GM12878 (cell line): ENCODE results near the gene RBMS3. TPM values are rescaled to one million over a fixed set of nuclear protein-coding genes. Genes with fewer than 3 reads are reported as not detected.

Experiments
- ATAC-seq: fragments of 200-7000 bp; cut with Tn5 transposase; 3 replicates; pipeline ENCODE4 v1.9.1; 2020; ENCODE audit warnings: mild to moderate bottlenecking, moderate library complexity
- BruUV-seq: library from RNA; stranded (reverse); fragments of 400-500 nt; replicated peaks from 2 replicates; lab custom pipeline; 2021; lab: Mats Ljungman, UMichigan
- CTCF ChIA-PET: fragments of 300-600 bp; sonication (Branson Sonifier 250); formaldehyde crosslinking; extraction: SDS; loops from one replicate; lab custom pipeline; 2021; ENCODE audit warnings: inconsistent platforms; lab: Yijun Ruan, JAX
- POLR2A ChIA-PET: fragments of 350-600 bp; formaldehyde crosslinking; extraction: SDS; loops from one replicate; lab custom pipeline; 2021; ENCODE audit warnings: inconsistent platforms; lab: Charles Lee
- RAD21 ChIA-PET: fragments of 300-600 bp; sonication (Branson Sonifier 250); formaldehyde crosslinking; loops from one replicate; lab custom pipeline; 2023; ENCODE audit warnings: antibody characterized with exemption; ENCODE audit not compliant: unreplicated experiment; lab: Charles Lee
- SMC1A ChIA-PET: fragments of 300-600 bp; sonication (Branson Sonifier 250); formaldehyde crosslinking; loops from one replicate; lab custom pipeline; 2023; ENCODE audit not compliant: unreplicated experiment, uncharacterized antibody; lab: Charles Lee
- DNase-seq: peaks from one replicate; pipeline ENCODE4 v3.0.0-alpha.2; 2011; ENCODE audit warnings: low read depth, low spot score
- FAIRE-seq: peaks from 3 replicates; lab custom pipeline; 2011; peaks lifted over from hg19 to GRCh38; lab: Jason Lieb, UNC
- H2AFZ ChIP-seq: 2 replicates; pipeline ENCODE4 v1.6.0; 2011; ENCODE audit warnings: low read depth, low read length, control low read depth; ENCODE audit not compliant: control insufficient read depth
- H3K27ac ChIP-seq: 2 replicates; pipeline ENCODE4 v1.5.1; 2011; ENCODE audit warnings: control low read depth; ENCODE audit not compliant: control insufficient read depth, insufficient read depth
- H3K27me3 ChIP-seq, 2 experiments: replicated peaks in 1 of 2; 2 replicates each; pipeline versions ENCODE4 v1.6.0 to v1.6.1; 2011; ENCODE audit warnings: low read length in 1 of 2; ENCODE audit not compliant: control insufficient read depth in 2 of 2, insufficient read depth in 2 of 2
- H3K36me3 ChIP-seq, 2 experiments: 2 replicates each; pipeline ENCODE4 v1.5.1; 2011; ENCODE audit warnings: low read length in 1 of 2; ENCODE audit not compliant: control insufficient read depth in 2 of 2, insufficient read depth in 2 of 2
- H3K4me1 ChIP-seq: 2 replicates; pipeline ENCODE4 v1.6.1; 2011; ENCODE audit warnings: mild to moderate bottlenecking, low read length, moderate library complexity, mixed read lengths; ENCODE audit not compliant: control insufficient read depth, insufficient read depth
- H3K4me2 ChIP-seq: 2 replicates; pipeline ENCODE4 v1.6.0; 2011; ENCODE audit warnings: control low read depth; ENCODE audit not compliant: control insufficient read depth, insufficient read depth
- H3K4me3 ChIP-seq: fragments of 200-600 bp; sonication (generic); 2 replicates; pipeline ENCODE4 v1.5.1; 2016
- H3K79me2 ChIP-seq: 2 replicates; pipeline ENCODE4 v1.6.0; 2011; ENCODE audit warnings: low read length; ENCODE audit not compliant: control insufficient read depth, insufficient read depth
- H3K9ac ChIP-seq: 2 replicates; pipeline ENCODE4 v1.8.0; 2011; ENCODE audit warnings: low read length, control low read depth, mixed read lengths; ENCODE audit not compliant: control insufficient read depth, insufficient read depth
- H3K9me3 ChIP-seq: replicated peaks from 3 replicates; pipeline ENCODE4 v1.5.1; 2011; ENCODE audit warnings: mild to moderate bottlenecking, low read length; ENCODE audit not compliant: control insufficient read depth, insufficient read depth
- H4K20me1 ChIP-seq: 2 replicates; pipeline ENCODE4 v1.6.0; 2011; ENCODE audit not compliant: control insufficient read depth, insufficient read depth
- CTCF ChIP-seq, 3 experiments: IDR thresholded peaks in 2 of 3; conservative IDR thresholded peaks in 1 of 3; 2 replicates each; pipeline ENCODE4 v1.5.1; 2011; ENCODE audit warnings: low read depth in 3 of 3, low read length in 3 of 3, mild to moderate bottlenecking in 3 of 3, control low read depth in 2 of 3, moderate library complexity in 2 of 3, inconsistent platforms in 1 of 3, mixed read lengths in 1 of 3; ENCODE audit not compliant: control insufficient read depth in 2 of 3, insufficient read depth in 1 of 3; ENCODE audit errors: extremely low read depth in 1 of 3
- E2F8 ChIP-seq: fragments of 450-650 bp; IDR thresholded peaks from 2 replicates; pipeline ENCODE4 v1.6.1; 2018; ENCODE audit warnings: mild to moderate bottlenecking, low read depth, moderate library complexity; ENCODE audit not compliant: partially characterized antibody
- IRF3 ChIP-seq: fragments of 450-650 bp; IDR thresholded peaks from 2 replicates; pipeline ENCODE4 v1.6.1; 2014; ENCODE audit warnings: mild to moderate bottlenecking
- WGBS: methylation state at CpG from one replicate; pipeline ENCODE4 v1.1.6; 2016; ENCODE audit warnings: low lambda C conversion rate; ENCODE audit not compliant: insufficient replicate concordance, insufficient coverage; ENCODE audit errors: missing lambda C conversion rate; 5-methylcytosine and 5-hydroxymethylcytosine counted together
- in situ Hi-C: fragments of 300-500 bp; cut with MboI; formaldehyde crosslinking; loops from 9 replicates; pipeline ENCODE4 v1.14.3; 2018; ENCODE audit warnings: mixed read lengths
- intact Hi-C: fragments of 100-400 bp; cut with micrococcal nuclease; formaldehyde crosslinking; loops from one replicate; pipeline ENCODE4 v1.14.2; 2022; ENCODE audit not compliant: unreplicated experiment
- polyA plus RNA-seq, 11 experiments: library from polyadenylated mRNA; depleted of rRNA in 4 of 11; unstranded in 6 of 11; stranded (reverse) in 5 of 11; fragments of >200 nt; fragmentation: Nextera tagmentation in 4 of 11; fragmentation: Illumina TruSeq in 1 of 11; extraction: Ambion mirVana in 4 of 11; extraction: Trizol in 1 of 11; gene quantifications; 1 replicate in 1 of 11; 2 replicates in 10 of 11; pipeline versions ENCODE4 v1.2.1 to v1.2.3, GENCODE V29; 2011 to 2016; ENCODE audit warnings: inconsistent platforms in 2 of 11, missing spikeins in 2 of 11, low read depth in 1 of 11
- total RNA-seq, 4 experiments: library from RNA; depleted of rRNA in 3 of 4; stranded (reverse); fragments of >200 nt in 3 of 4; fragmentation: Illumina TruSeq in 1 of 4; extraction: Trizol in 1 of 4; gene quantifications; 2 replicates each; pipeline versions ENCODE4 v1.2.1 to v1.2.3, GENCODE V29; 2013 to 2021

The RBMS3 gene
- total and polyA plus RNA-seq, 10 of the 15 experiments (the other 5 are each of a cell fraction or from before 2014, with no cell fraction given): 0.79 to 4.7 (median 3.1) TPM

GRCh38 chr3:29887451-29887850, 606.6 kb downstream of the RBMS3 start:
- ChIA-PET SMC1A (no interaction called here), RAD21 (no interaction called here), POLR2A (no interaction called here), CTCF (no interaction called here)
- Histone ChIP-seq H2AFZ (no peak overlapping the region), H3K79me2 (no peaks in the 10 kb centered on the region), H3K4me3 (no peak overlapping the region), H3K4me2 (no peak overlapping the region), H3K9ac (no peak overlapping the region), H3K36me3 (no peaks in the 10 kb centered on the region), H3K27ac (no peak overlapping the region), H3K4me1 (no peaks in the 10 kb centered on the region), H3K9me3 (no peaks in the 10 kb centered on the region; the same call in 2 of the 3 replicates), H3K27me3 (no peaks in the 10 kb centered on the region), H4K20me1 (no peaks in the 10 kb centered on the region)
- no TSS peak for BruUV-seq
- in situ Hi-C loops: no loop called here
- FAIRE-seq (no peak), DNase-seq (no peak), ATAC-seq (no peak)
- TF ChIP-seq CTCF (IDR thresholded peaks at IDR 0.05 in 2 of 3, conservative IDR thresholded peaks at IDR 0.05 in 1 of 3; ENCODE audit: control insufficient read depth in 2 of 3, extremely low read depth in 1 of 3, insufficient read depth in 1 of 3, low read depth in 3 of 3, low read length in 3 of 3): no peak
- TF ChIP-seq IRF3: no peak
- TF ChIP-seq E2F8: no peak
- 0% methylated on average over 2 of the region's 2 CpGs for WGBS
- intact Hi-C loops: no loop called here
